ENCODE results near the gene DTL. TPM values are rescaled to one million over a fixed set of nuclear protein-coding genes. Genes with fewer than 3 reads are reported as not detected.

The DTL gene
- polyA plus RNA-seq, 1 of the 3 experiments (the other 2 are of a cell fraction) = 9.3 TPM

- no peaks in the 10 kb centered on the region for H3K79me2 ChIP-seq (ENCODE audit: insufficient read depth)
- POLR2A ChIA-PET = no interaction called here
Measured at GRCh38 chr1:212077028-212077427, 41.5 kb downstream of the DTL start.

More at GRCh38 chr1:212077028-212077427, 41.5 kb downstream of the DTL start:
- 70% methylated on average over 2 of the region's 2 CpGs for WGBS (ENCODE audit: low lambda C conversion rate)
- H3F3A ChIP-seq (replicated peaks; ENCODE audit: insufficient read depth) = no peaks in the 10 kb centered on the region
- H3K27me3 ChIP-seq (ENCODE audit: insufficient read depth) = no peaks in the 10 kb centered on the region
- no peak overlapping the region for H3K4me2 ChIP-seq
- H4K20me1 ChIP-seq (ENCODE audit: insufficient read depth) = no peaks in the 10 kb centered on the region
- no peak overlapping the region for H3K27ac ChIP-seq (ENCODE audit: low read depth in 2 of 2, low read length in 1 of 2)
- TF ChIP-seq USF2 (IDR thresholded peaks at IDR 0.05; ENCODE audit: borderline replicate concordance, low read depth, low read length) (no peak), REST (IDR thresholded peaks at IDR 0.05; ENCODE audit: low read depth, low read length) (no peak), CTCF (IDR thresholded peaks at IDR 0.05) (no peak), ELF1 (IDR thresholded peaks at IDR 0.05) (no peak), SIN3A (IDR thresholded peaks at IDR 0.05; ENCODE audit: borderline replicate concordance, low read depth, low read length) (no peak), RXRA (IDR thresholded peaks at IDR 0.05; ENCODE audit: borderline replicate concordance, low read depth) (no peak)
- peaks cover 35 to 91% of the 10 kb centered on the region in 2 experiments for H3K36me3 ChIP-seq (replicated peaks in 1 of 2; ENCODE audit: control insufficient read depth in 1 of 2, insufficient read depth in 2 of 2, low read length in 1 of 2)
- H3K4me3 ChIP-seq (ENCODE audit: low read depth in 2 of 2, low read length in 1 of 2) = no peak overlapping the region
- no peak overlapping the region for H3K9ac ChIP-seq
- H3K9me2 ChIP-seq = no peaks in the 10 kb centered on the region
- no peak overlapping the region for H2AFZ ChIP-seq (ENCODE audit: low read depth)
- DNase-seq = no peak
- CTCF ChIA-PET = interaction anchor here (1.0 to 2.7 kb wide), 3 partner anchors 15 to 379 kb away, joined by 3 to 14 read pairs (median 4); no protein-coding TSS in a partner anchor
- no peaks in the 10 kb centered on the region for H3K9me3 ChIP-seq
- no peaks in the 10 kb centered on the region; a peak in 1 of 4 replicates for H3K4me1 ChIP-seq (ENCODE audit: control insufficient read depth in 1 of 2, insufficient read depth in 2 of 2, low read depth in 1 of 2, low read length in 1 of 2)

All from SK-N-SH (cell line).